Measurements from ENCODE around the gene ZMYND19.

DNA sequence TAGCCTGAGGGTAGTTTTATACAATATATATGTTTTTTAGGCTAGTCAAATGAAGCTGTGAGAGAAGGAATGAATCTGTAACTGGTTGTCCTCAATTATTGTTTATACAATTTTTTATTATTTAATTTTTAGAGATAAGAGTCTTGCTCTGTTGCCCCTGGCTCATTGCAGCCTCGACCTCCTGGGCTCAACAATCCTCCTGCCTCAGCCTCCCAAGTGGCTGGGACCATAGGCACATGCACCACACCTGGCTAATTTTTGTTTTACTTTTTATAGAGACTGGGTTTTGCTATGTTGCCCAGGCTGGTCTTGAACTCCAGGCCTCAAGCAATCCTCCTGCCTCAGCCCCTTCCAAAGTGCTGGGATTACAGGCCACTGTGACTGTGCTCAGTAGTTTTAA, 36.0 kb downstream of the ZMYND19 start:
- no peak for TF ChIP-seq POLR2AphosphoS5 (IDR thresholded peaks at IDR 0.05; ENCODE audit: low read depth, low read length)
- no peak for TF ChIP-seq CHD1 (IDR thresholded peaks at IDR 0.05; ENCODE audit: low read depth, low read length)
- TF ChIP-seq, protein P1, sequence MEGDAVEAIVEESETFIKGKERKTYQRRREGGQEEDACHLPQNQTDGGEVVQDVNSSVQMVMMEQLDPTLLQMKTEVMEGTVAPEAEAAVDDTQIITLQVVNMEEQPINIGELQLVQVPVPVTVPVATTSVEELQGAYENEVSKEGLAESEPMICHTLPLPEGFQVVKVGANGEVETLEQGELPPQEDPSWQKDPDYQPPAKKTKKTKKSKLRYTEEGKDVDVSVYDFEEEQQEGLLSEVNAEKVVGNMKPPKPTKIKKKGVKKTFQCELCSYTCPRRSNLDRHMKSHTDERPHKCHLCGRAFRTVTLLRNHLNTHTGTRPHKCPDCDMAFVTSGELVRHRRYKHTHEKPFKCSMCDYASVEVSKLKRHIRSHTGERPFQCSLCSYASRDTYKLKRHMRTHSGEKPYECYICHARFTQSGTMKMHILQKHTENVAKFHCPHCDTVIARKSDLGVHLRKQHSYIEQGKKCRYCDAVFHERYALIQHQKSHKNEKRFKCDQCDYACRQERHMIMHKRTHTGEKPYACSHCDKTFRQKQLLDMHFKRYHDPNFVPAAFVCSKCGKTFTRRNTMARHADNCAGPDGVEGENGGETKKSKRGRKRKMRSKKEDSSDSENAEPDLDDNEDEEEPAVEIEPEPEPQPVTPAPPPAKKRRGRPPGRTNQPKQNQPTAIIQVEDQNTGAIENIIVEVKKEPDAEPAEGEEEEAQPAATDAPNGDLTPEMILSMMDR (IDR thresholded peaks at IDR 0.05; ENCODE audit: control extremely low read depth in 1 of 3, insufficient read depth in 1 of 3, low read depth in 1 of 3, low read length in 3 of 3), result no peak
- no peak for TF ChIP-seq YY1 (IDR thresholded peaks at IDR 0.05; ENCODE audit: low read depth, low read length)
- TF ChIP-seq, protein P2, sequence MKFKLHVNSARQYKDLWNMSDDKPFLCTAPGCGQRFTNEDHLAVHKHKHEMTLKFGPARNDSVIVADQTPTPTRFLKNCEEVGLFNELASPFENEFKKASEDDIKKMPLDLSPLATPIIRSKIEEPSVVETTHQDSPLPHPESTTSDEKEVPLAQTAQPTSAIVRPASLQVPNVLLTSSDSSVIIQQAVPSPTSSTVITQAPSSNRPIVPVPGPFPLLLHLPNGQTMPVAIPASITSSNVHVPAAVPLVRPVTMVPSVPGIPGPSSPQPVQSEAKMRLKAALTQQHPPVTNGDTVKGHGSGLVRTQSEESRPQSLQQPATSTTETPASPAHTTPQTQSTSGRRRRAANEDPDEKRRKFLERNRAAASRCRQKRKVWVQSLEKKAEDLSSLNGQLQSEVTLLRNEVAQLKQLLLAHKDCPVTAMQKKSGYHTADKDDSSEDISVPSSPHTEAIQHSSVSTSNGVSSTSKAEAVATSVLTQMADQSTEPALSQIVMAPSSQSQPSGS (IDR thresholded peaks at IDR 0.05; ENCODE audit: low read length), result no peak
- TF ChIP-seq ZNF274 (IDR thresholded peaks at IDR 0.05; ENCODE audit: borderline replicate concordance, extremely low read depth, low read length), result no peak
- no peak for TF ChIP-seq RFX5 (IDR thresholded peaks at IDR 0.05; ENCODE audit: borderline replicate concordance, low read depth, low read length)
- TF ChIP-seq, protein P3, sequence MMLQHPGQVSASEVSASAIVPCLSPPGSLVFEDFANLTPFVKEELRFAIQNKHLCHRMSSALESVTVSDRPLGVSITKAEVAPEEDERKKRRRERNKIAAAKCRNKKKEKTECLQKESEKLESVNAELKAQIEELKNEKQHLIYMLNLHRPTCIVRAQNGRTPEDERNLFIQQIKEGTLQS (IDR thresholded peaks at IDR 0.05; ENCODE audit: insufficient read depth, low read depth, low read length), result no peak
- no peak for TF ChIP-seq CREB1 (IDR thresholded peaks at IDR 0.05)
- no peak for TF ChIP-seq POLR2A (IDR thresholded peaks at IDR 0.05; ENCODE audit: control extremely low read depth in 1 of 2, low read depth in 2 of 2, low read length in 2 of 2)
- no peak for TF ChIP-seq EZH2 (IDR thresholded peaks at IDR 0.05; ENCODE audit: low read depth, low read length, severe bottlenecking)
- TF ChIP-seq TEAD4 (IDR thresholded peaks at IDR 0.05; ENCODE audit: low read depth, low read length), result no peak
- TF ChIP-seq TAF1 (IDR thresholded peaks at IDR 0.05; ENCODE audit: low read depth, low read length), result no peak
- TF ChIP-seq JUND (IDR thresholded peaks at IDR 0.05; ENCODE audit: low read length), result no peak

Measured in H1 (cell line).